HG03039 (cell line): ENCODE measurements around the gene UST.

Experiments
- ATAC-seq: cut with Tn5 transposase; IDR thresholded peaks from one replicate; pipeline ENCODE4 v1.9.1; 2021; ENCODE audit warnings: mild to moderate bottlenecking, moderate library complexity; ENCODE audit not compliant: unreplicated experiment

Gene UST

DNA sequence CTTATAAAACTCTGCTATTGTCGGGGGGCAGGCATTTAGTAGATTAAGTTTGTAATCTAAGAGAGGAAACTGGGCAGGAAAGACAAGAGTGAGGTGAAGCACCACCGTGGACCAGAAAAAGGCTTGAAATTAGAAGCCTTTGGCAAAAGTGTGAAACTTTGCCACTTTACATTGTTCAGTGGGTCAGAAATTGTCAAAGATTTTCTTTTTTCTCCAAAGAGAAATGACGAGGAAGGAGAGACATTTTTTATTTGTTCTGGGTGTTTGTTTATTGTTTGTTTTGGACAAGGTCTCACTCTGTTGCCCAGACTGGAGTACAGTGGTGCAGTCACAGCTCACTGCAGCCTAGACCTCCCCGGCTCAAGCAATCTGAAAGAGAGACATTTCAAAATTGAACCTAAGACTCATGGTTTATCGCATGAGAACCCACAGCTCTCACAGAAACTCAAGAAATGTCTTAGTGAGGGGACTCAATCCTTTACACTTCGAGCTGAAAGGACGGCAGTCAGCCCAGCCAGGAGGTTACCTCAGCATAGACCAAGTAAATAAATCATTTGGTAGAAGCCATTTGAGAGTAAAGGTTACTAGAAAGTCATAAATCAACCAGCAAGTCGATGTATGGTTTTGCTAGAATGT is 307.8 kb downstream of the UST start:
- peak; percentile 62 for ATAC-seq

DNA sequence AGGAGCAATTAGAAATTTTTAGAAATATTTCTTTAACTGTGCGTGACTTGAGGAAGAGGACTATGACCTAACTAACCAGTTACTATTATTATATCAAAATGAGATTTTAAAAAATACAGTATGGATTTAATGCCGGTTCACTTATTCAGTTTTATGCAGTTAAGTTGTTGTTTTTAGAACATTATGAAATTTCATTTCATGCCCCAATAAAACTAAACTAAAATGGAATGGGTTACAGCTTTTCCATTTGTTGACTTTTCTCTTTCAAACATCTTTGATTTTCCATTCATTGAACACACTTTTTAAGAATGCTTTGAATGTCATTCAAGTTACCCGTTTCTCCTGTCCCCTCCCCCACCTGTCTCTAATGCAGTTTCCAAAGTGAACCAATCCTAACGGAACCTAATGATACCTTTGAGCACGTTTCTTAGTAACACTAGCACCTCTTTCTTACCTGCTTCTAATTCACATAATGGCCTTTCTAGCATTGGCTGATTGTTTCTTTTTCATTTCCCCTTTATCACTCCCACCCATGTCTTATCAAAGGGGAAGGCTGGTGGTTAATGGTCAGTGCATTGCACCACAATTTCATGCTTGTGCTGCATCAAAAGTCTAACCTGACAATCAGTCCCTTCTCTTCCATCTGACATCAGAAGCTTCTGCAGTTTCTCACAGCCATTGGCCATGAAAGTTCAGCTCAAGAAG is 308.5 kb downstream of the UST start:
- no peak for ATAC-seq

DNA sequence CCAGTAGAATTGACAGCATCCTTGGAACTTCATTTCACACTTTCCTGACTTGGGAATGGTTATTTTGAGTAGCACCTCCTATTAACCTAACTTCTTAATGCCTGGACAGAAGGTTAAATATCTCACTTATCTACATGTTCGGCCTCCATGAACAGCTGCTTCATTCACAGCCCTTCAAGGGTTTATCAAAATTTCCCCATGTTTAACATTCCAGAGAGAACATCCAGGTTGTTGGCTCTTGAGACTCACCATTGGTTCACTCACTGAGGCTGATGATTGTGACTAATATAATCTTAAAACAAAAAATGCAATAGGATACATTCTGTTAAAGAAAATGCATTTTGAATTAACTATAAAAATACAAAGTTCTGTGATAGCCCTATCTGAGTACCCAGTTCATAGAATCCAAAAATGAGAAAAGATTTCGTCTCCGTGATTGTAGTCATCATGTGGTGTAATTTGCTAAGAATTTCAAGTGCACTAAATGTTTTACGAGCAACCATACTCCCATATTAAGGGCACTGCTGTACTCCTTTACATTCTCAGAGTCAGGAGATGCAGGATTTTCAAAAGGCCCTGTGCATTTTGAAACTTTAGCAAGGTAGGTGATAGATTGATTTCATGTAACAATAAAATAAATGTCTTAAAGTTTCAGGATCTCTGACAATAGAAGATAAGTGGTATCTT is 310.1 kb downstream of the UST start:
- ATAC-seq = no peak

DNA sequence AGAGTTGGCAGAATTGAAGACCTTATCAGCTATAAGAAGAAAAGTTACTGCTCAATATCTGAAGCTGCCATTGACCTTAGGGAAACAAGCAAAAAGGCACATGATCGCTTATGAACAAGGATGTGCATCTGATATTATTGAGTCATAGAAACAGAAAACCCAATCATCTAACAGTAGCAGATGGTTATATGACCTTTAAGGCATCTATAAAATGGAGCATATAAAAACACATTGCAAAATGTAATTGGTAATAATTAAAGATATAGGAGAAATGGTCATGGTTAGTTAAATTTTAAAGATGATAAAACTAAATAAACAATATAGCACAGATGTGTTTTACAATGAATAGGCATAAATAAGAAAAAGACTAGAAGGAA is 310.6 kb downstream of the UST start:
- no peak for ATAC-seq

DNA sequence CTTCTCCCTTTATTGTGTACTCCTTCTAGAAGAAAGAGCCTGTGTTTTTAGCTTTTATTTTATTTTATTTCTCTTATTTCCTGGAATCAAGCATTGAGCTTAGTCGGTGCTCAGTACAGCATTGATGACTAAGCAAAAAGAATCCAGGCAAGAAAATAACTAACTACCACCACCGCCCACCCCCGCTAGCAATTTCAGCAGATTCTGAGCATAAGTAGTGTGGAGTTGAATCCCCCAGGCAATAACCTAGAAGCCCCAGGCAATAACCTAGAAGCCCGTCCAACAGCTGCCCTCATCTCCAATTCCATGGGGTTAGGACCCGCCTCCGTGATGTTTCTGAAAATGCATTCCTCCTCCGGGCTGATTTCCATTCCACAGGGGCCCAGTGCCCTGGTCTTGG is 312.7 kb downstream of the UST start:
- ATAC-seq = no peak

GRCh38 chr6:149060300-149060984 is 313.6 kb downstream of the UST start:
- ATAC-seq = peak; percentile 54

DNA sequence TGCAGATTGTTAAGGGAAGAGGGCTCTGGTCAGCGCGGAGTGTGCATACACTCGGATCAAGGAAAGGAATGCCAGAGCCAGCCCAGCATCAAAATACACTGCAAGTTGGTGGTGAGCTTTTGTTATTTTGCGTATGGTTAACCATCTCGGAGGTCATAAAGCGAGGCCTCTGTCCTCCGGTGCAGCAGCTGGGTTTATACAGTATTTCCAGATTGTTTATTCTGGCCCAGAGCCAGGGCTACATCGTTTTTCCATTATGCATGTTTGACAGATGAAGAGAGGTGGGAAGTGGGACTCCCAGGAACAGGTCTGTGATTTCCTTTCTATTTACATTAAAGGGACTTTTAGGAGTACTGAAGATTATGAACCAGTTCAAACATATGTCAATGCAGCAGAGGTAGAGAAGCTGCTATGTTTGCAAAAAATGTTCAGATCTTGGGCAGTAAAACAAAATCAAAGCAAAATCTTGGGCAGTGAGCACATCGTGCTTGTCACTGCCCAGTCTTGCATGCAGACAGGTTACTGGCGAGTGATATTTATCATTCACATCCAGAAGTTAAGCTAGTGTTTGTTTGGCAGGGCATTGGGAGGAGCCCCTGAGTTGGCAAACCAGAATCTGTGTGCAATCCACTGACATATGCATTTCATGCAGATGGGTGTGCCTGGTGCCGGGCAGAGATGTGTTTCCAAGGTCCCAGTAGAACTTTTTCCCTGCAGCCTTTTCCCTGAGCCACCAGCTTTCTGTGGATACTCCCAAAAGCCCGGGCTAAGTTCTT is 314.3 kb downstream of the UST start:
- ATAC-seq = no peak

- ATAC-seq = no peak
These were observed 315.1 kb downstream of the UST start for GRCh38 chr6:149061930-149062329.

DNA sequence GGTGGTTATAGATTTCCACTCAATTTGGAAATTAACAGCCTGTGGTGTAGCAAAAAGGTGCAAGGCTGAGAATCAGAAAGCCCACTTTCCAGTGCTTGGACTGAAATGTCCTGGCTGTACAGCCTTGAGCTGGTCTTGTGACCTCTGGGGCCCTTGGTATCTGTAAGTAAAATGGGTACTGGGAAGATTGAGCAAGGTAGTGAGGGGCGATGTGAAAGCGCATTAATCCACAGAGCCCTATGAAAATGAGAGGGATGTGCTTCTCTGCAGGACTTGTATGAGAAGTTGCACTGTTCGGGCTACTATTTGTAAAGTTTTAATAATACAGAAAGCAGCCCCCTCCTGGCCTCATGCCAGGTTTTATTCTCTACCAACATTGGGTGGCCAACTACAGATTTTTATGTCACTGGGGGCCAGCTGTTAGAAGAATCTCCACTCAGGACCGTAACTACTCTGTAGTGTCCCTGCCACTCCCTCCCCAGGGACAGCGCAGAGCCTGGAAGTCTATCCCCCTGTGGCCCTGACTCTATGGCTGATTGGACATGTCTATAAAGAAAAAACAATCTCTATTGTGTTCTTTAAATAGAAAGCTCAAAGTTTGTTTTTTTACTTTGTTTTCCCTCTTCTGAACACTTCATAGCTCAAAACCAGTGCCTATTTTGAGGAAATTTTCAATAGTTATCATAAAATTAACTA is 316.0 kb downstream of the UST start:
- ATAC-seq = no peak

- ATAC-seq = no peak
These were observed 316.6 kb downstream of the UST start for GRCh38 chr6:149063468-149063867.

- no peak for ATAC-seq
These were observed 317.3 kb downstream of the UST start for GRCh38 chr6:149064001-149064659.

- no peak for ATAC-seq
These were observed 317.8 kb downstream of the UST start for GRCh38 chr6:149064660-149065015.

DNA sequence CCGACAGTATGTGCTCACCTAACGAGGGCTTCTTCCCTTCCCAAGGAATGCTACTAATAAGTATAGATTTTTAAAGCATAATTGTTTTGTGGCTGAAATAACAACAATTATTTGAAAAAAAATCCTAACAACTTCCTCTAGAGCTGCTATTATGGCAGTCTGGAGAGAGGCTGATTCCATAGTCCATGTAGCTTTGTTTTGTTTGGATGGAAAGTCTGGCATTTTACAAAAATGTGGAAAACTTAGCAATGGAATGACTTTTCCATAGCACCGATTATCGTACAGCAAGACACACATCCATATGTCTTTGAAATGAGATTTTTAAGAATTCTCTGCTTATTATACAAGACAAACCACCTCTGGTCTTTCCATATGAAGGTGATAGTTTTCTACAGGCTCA is 318.3 kb downstream of the UST start:
- ATAC-seq = no peak

- peak; percentile 94 for ATAC-seq
These were observed 319.1 kb downstream of the UST start for GRCh38 chr6:149065658-149066556.

- no peak for ATAC-seq
These were observed 325.2 kb downstream of the UST start for GRCh38 chr6:149071997-149072396.

GRCh38 chr6:149074832-149075258 is 328.0 kb downstream of the UST start:
- ATAC-seq = no peak

GRCh38 chr6:149075616-149076354 is 329.0 kb downstream of the UST start:
- no peak for ATAC-seq

DNA sequence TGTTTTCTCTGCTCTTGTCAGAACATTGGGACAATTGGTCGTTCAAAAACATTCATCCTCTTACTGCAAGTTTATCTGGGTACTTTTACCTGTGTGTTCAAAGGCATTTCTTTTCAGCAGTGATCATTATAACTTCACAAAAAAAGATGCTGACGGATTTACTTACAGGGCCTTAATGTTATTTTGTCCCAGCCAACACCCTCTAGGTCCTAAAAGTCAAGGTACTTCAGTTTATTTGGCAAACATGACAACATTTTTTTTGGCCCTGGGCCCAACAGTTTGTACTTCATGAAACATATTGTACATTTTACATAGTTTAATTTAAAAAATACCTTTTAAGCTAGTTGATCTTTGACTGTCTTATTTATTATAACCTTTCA is 329.5 kb downstream of the UST start:
- no peak for ATAC-seq
